D341Med (cell line): ENCODE data around the gene MDGA2.

Experiments
- DNase-seq: peaks from one replicate; pipeline ENCODE4 v3.0.0; 2012; ENCODE audit warnings: low spot score

Gene MDGA2

DNA sequence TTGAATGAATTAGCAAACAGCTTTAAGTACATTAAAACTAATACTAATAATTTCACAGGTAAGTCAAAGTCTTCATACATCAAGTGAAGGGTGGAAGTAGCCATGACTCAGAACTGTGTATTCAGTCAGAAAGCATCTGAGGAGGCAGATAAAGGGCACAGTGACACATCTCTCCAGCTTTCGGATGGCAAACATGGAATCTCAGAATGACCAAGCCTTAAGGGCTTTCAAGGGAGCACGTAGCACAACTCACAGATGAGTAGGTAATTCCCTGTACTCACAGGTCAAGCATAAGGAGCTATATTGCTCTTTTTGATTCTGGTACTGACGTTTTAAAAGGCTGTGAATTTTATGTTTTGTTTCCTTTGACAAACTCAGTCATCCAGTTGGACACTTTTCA is 56.0 kb downstream of the MDGA2 start:
- no peak for DNase-seq

DNA sequence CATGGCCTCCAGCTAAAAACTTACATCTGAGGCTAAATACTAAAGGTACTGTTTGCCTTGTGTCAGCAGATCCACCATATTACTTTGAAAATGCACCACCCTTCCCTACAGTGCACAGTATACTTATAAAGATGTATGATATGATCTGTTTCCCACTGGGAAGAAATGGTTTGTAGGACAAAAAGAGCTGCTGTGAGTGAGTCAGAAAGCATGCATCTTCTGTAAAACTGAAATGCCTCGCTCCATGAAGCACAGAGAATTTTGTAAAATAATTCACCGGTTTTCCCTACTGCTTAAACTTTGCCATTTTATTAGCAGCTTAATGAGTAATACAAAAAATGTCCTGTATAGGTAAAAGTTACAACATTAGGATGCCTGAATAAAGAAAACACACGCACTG is 68.8 kb downstream of the MDGA2 start:
- no peak for DNase-seq

- no peak for DNase-seq
These were observed 78.5 kb downstream of the MDGA2 start for GRCh38 chr14:47596860-47597259.

DNA sequence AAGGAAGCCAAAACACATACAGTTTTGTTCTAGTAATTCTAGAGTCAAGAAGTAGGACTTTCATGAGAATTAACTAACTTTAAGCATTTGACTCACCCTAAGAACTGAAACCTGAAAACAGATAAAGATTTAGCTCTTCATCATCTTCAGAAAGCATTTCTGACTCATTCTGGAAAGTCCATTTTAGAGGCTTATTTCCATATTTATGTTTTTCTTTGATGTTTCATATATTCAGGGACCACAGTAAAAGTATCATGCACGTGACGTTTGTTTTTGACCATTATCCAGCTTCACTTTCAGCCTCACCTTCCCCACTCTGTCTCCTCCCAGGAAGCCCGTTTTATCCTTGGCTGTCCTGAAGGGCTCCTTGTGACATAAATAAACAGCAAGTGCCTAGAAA is 79.2 kb downstream of the MDGA2 start:
- no peak for DNase-seq

- no peak for DNase-seq
These were observed 79.9 kb downstream of the MDGA2 start for GRCh38 chr14:47595552-47595951.

DNA sequence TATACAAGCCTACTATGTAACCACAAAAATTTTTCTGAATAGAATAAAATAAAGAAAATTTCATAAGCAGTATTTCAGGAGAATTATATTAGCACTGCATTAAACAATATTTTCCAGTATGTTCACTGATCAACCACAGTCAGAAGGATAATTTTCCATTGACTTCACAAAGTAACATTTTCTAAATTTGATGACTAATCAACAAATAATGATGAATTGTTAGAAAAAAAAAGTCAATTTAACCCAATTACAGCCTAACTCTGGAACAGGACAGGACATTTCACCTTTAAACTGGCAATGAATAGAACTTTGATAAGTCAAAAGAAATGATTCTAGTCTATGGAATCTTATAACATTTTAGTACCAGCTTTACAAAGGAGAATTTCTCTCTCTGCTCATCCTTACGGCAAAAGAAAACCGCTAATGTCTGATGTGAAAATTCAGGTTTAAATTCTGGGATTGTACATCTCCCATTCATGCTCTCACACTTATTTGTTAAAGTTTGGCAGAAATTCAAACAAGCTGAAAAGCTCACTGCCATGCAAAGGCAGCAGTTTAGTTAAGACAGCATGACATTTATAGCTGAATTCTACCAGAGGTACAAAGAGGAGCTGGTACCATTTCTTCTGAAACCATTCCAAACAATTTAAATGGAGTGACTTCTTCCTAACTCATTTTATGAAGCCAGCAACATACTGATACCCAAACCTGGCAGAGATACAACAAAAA is 84.5 kb downstream of the MDGA2 start:
- no peak for DNase-seq

DNA sequence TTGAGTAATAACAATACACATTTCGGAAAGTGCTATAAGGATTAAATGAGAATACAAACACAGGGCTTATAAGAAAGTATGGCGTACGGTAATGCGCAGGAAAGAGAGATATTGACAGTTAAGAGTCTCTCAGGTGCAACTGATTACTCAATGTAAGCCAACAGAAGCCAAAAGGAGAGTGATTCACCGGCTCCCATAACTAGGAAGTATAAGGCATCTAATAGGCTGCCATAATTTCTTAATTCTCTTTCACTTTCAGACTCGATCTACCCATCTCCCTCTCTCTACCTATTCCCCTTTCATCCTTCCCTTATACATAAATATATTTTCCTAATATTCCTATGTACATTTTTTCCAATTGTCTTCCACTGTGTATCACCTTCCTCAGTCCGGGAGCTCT is 90.0 kb downstream of the MDGA2 start:
- DNase-seq = no peak

DNA sequence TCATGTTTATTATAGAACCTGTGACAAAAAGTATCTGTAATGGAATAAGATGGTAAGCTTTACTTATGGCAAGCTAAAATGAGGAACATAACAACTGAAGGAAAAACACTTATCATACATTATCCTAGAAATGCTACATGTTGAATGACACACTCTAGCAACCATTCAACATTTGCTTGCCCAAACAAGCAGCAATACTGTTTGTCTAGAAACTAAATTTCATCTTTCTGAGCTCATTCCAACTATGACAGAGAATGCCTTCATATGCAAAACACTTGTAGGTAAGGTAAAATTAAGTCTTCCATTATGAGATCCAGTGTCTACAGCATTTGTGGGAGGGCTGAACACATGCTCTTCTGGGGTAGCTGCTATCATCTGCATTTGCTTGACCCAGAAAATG is 108.1 kb downstream of the MDGA2 start:
- no peak for DNase-seq

- DNase-seq = no peak
These were observed 117.5 kb downstream of the MDGA2 start for GRCh38 chr14:47557894-47558293.

- DNase-seq = no peak
These were observed 120.1 kb downstream of the MDGA2 start for GRCh38 chr14:47555333-47555732.

DNA sequence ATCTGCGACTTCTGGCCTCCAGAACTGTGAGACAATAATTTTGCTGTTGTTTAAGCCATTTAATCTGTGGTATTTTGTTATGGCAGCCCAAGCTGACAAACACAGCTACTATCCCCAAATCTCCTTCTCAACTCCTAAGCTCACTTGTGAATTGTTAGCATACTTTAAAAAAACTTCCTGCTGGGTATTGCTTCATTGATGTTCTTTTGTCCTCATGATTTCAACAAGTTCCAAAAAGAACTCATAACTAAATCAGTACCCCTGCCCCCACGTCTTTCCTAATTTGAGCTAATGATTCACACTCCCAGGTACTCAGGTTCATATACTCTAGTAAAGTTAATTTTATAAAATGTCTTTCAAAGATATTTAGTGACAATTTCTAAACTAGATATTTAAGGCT is 125.5 kb downstream of the MDGA2 start:
- no peak for DNase-seq

GRCh38 chr14:47543459-47543858 is 131.9 kb downstream of the MDGA2 start:
- DNase-seq = no peak

DNA sequence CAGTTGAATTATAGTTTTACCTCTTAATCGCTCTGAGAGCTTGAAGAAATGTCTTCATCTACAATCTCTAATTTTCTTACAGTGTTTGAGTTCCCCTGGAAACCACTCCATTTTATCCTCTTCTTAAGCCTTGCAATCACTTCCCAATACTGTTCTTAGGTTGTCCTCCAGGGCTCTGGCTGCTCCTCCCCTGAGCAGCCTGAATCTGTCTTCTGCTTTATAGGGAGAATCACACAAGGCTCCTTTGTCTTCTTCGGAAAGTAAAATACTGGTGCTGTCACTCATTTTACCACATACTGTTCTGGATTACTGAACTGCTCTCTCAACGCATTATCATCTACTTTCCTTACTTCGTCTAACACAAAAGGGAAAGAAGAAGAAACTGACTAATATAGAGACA is 133.7 kb downstream of the MDGA2 start:
- DNase-seq = no peak

- DNase-seq = peak; percentile 42
These were observed 136.4 kb downstream of the MDGA2 start for GRCh38 chr14:47539031-47539461.

GRCh38 chr14:47536341-47536740 is 139.1 kb downstream of the MDGA2 start:
- no peak for DNase-seq

- no peak for DNase-seq
These were observed 148.7 kb downstream of the MDGA2 start for GRCh38 chr14:47526591-47527244.

- DNase-seq = no peak
These were observed 150.9 kb downstream of the MDGA2 start for GRCh38 chr14:47524524-47524923.

DNA sequence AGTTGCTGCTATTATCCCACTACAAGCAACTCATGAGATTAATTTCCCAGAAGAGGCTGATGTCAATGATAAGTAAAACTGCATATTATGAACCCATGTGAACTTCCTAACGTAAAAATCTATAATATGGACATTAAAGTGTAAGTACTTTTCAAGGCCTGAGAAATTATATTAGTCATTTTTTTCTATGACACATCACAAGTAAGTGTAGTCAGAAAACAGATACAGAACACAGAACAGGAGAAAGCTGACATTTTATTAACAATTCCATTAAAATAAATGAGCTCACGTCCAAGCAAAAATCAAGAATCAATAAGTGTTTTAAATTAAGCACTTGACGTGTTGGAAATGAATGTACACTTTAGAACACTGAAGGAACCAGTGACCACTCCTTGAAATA is 155.0 kb downstream of the MDGA2 start:
- DNase-seq = no peak

GRCh38 chr14:47511829-47512228 is 163.6 kb downstream of the MDGA2 start:
- DNase-seq = no peak

DNA sequence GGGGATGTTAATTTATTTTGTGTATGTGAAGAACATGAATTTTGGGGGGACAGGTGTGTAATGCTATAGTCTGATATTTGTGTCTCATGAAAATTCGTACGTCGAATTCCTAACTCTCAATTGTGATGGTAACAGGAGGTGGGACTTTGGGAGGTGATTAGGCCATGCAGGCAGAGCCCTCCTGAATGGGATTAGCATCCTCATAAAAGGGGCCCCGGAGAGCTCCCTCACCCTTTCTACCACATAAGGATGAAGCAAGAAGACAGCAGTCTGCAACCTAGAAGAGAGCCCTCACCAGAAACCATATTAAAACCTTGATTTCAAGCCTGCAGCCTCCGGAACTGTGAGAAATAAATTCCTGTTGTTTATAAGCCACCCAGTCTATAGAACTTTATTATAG is 165.4 kb downstream of the MDGA2 start:
- DNase-seq = no peak

DNA sequence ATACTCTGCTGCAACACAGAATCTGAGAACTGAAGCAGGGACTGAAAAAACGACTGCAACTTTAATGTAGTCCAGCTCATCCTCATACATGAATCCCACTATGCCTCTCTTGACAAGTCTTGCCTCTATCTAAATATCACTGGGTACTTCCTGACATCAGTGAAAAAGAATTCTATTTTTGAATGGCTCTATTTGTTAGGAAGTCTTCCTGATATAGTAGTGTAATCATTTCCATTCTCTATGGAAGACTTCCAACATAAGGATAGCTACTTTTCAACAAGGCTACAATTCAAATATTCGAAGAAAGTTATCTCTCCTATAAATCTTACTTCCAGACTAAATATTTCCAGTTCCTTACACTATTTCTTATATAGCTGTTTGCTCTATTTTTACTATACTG is 167.5 kb downstream of the MDGA2 start:
- DNase-seq = no peak

DNA sequence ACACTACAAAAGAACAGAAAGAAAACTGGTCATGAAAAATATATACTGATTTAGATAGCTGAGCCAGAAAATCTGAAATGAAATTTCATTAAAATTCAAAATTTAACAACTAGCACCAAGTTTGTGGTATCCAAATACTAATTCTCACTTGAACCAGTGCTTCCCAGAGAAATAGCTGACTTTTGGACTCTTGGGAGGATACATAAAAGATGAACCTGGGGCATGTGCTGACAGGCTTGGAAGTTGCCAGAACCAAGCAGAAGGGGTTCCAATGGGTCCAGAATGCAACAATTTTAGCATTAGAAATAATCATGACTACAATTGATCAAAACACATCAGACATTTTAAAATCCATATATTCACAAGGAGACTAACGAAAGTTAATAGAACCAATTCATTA is 175.0 kb downstream of the MDGA2 start:
- no peak for DNase-seq

- DNase-seq = no peak
These were observed 184.6 kb downstream of the MDGA2 start for GRCh38 chr14:47490766-47491165.

DNA sequence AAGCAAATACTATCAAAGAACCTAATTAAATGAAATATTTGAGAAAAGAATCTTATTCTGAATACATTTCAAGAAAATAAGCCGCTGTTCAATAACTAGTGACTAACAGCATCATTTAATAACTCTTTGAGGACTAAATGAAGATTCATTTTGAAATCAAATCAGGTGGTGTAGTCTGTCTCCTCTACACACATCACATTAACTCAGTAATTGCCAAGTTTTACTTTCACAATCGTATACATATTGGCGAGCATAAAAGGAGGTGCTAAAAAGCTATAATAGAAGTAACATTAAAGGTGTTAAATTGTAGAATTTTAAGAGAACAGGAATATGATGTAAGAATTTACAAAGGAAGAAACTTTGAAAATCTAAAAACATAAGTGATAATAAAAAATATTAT is 185.1 kb downstream of the MDGA2 start:
- no peak for DNase-seq
